IMR-90 (cell line): ENCODE results near the gene SYCE3.

Experiments
- BHLHE40 ChIP-seq: fragments of 150-350 bp; IDR thresholded peaks from 2 replicates; pipeline ENCODE4 v1.6.1; 2016; ENCODE audit warnings: mild to moderate bottlenecking, low read depth, low read length
- FOS ChIP-seq: fragments of 150-350 bp; IDR thresholded peaks from 2 replicates; pipeline ENCODE4 v1.6.1; 2016; ENCODE audit warnings: low read depth, low read length
- MAFK ChIP-seq: IDR thresholded peaks from 2 replicates; pipeline ENCODE4 v1.6.1; 2012; ENCODE audit warnings: low read depth, low read length, improper control_type of control experiment
- MXI1 ChIP-seq: IDR thresholded peaks from 2 replicates; pipeline ENCODE4 v1.6.1; 2012; ENCODE audit warnings: low read depth, mild to moderate bottlenecking, low read length, moderate library complexity, borderline replicate concordance
- POLR2A ChIP-seq: IDR thresholded peaks from 2 replicates; pipeline ENCODE4 v1.6.1; 2012; ENCODE audit warnings: mild to moderate bottlenecking, low read depth, low read length
- RAD21 ChIP-seq: IDR thresholded peaks from 2 replicates; pipeline ENCODE4 v1.6.1; 2012; ENCODE audit warnings: low read length, improper control_type of control experiment
- RFX5 ChIP-seq: IDR thresholded peaks from 2 replicates; pipeline ENCODE4 v1.8.0; 2012; ENCODE audit warnings: low read depth, mild to moderate bottlenecking, low read length, moderate library complexity
- SMC3 ChIP-seq: fragments of 150-350 bp; IDR thresholded peaks from 2 replicates; pipeline ENCODE4 v1.6.1; 2016; ENCODE audit warnings: low read depth, mild to moderate bottlenecking, antibody characterized with exemption, low read length, moderate library complexity
- TF ChIP-seq, protein P1 (sequence below): conservative IDR thresholded peaks from 2 replicates; pipeline ENCODE4 v1.5.1; 2012; ENCODE audit warnings: mild to moderate bottlenecking, low read depth, low read length, improper control_type of control experiment

DNA sequence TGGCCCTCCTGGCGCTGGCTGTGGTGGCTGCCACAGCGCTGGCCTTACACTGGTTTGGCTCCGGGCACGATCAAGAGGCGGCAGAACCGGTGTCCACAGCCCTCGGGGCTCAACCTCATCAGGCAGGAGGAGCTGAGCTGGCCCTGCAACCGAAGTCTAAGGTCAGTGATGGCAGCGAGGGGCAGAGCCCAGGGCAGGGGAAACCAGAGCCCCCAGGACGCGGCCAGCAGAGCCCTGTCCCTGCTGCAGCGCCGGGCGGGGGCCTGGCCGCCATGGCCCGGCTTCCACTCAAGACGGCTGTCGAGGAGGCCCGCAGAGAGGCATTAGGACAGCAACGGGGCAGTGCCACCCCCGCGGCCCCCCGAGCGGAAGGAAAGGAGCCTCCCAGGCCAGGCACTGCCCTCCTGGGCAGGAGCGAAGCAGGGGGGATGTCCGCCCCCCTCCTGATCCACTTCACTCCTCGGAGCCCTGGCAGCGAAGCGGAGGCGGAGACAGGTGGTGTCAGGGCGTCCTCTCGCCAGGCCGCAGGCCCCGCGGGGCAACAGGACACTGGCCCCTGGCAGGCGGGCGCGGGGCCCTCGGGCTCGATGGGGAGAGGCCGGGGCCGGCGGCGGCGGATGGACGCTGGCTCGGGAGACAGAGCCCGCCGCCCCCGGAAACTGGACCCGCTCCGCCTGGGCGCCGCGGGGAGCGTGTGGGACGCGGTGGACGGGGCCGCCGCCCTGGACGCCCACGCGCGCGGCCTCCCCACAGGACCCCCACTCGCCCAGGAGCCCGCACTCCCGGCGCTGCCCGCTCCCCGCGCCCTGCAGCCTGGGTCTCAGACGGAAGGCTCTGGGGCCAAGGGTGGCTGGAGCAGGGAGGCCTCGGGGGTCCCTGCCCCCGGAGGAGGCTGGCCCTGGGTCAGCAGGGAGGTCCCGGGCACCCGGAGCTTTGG lies 16.1 kb downstream of the SYCE3 start:
- TF ChIP-seq, protein P1, sequence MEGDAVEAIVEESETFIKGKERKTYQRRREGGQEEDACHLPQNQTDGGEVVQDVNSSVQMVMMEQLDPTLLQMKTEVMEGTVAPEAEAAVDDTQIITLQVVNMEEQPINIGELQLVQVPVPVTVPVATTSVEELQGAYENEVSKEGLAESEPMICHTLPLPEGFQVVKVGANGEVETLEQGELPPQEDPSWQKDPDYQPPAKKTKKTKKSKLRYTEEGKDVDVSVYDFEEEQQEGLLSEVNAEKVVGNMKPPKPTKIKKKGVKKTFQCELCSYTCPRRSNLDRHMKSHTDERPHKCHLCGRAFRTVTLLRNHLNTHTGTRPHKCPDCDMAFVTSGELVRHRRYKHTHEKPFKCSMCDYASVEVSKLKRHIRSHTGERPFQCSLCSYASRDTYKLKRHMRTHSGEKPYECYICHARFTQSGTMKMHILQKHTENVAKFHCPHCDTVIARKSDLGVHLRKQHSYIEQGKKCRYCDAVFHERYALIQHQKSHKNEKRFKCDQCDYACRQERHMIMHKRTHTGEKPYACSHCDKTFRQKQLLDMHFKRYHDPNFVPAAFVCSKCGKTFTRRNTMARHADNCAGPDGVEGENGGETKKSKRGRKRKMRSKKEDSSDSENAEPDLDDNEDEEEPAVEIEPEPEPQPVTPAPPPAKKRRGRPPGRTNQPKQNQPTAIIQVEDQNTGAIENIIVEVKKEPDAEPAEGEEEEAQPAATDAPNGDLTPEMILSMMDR, result no peak
- no peak for TF ChIP-seq BHLHE40
- TF ChIP-seq MXI1, result no peak
- no peak for TF ChIP-seq RAD21
- TF ChIP-seq POLR2A, result no peak
- TF ChIP-seq RFX5, result no peak
- no peak for TF ChIP-seq MAFK
- no peak for TF ChIP-seq FOS
- TF ChIP-seq SMC3, result no peak
